Endometrial microvascular endothelial cells (primary cell): ENCODE measurements around the gene PEX5L. TPM values are rescaled to one million over a fixed set of nuclear protein-coding genes. Genes with fewer than 3 reads are reported as not detected.

ENCODE experiments used
- in situ Hi-C: cut with HindIII; loops from 2 replicates; pipeline ENCODE4 v1.10.0; 2017; ENCODE audit warnings: low sequenced_read_pairs, low pct_unique_long_range_greater_than_20kb; ENCODE audit errors: inconsistent ontology term
- total RNA-seq: library from RNA; depleted of rRNA; stranded (reverse); fragments of >200 nt; gene quantifications from one replicate; pipeline ENCODE4 v1.2.3, GENCODE V29; 2015; ENCODE audit errors: inconsistent ontology term

Gene PEX5L
- total RNA-seq, 1 donor from 2014 or later, result not detected

DNA sequence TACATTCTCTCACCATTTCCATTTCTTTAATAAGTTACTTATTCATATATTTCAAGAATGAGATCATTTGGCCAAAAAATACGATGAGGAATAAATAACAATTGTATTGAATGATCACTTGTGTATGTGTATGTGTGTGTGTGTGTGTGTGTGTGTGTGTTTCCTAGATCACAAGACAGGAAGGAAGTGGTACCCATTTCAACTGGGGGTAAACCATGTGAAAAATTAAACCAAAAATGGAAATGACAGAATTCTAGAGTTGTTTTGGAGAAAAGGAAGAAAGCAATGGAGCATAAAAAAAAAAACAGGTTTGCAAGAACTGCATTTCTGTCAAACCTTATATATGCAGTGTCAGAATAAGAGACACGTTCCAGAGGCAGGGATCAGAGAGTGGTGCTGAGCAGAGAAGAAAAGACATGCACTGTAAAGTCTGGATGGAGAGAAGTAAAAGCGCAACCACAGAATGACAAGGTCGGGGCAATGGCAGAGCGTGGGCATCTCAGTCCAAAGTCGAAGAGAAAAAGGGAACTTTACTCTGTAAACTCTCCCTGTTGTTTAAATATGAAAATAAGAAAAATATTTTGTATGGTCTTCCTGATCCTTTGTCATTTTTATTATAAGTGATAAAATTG, 75.5 kb downstream of the PEX5L start:
- in situ Hi-C loops, result no loop called here

DNA sequence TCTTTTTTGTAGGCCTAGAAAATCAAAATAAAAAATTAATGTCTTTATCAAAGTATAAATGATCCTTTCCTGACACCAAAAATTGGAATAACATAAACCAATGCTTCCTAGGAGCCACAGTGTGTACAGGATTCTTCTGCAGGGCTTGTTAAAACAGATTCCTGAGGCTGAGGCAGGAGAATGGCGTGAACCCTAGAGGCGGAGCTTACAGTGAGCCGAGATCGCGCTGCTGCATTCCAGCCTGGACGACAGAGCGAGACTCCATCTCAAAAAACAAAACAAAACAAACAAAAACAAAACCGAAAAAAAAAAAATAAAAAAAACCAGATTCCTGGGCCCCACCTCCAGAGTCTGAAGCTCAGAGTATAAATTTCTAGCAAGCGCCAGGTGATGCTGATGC, 78.0 kb downstream of the PEX5L start:
- in situ Hi-C loops, result no loop called here

- in situ Hi-C loops, result no loop called here
These were observed 78.6 kb downstream of the PEX5L start for GRCh38 chr3:179958143-179958542.

- in situ Hi-C loops, result no loop called here
These were observed 79.4 kb downstream of the PEX5L start for GRCh38 chr3:179957264-179957845.

- in situ Hi-C loops, result no loop called here
These were observed 80.3 kb downstream of the PEX5L start for GRCh38 chr3:179956416-179956830.

DNA sequence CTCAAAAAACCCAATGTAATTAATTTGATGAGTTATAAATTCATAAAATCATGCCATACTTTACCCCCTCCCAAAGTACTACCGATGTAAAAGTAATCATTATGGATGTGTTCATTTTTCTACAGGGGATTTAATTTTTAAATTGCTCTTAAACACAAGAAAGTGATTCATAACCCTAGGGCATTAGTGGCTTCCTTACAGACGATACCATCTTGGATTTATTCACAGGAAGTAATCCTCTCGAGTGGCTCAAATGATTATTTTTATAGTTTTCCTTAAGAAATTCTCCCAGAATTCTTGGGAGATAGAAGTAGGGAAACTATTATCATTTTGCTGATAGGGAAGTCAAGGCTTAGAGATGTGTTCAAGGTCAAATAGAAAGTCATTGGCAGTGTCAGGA, 80.9 kb downstream of the PEX5L start:
- in situ Hi-C loops, result no loop called here

- in situ Hi-C loops, result no loop called here
These were observed 81.5 kb downstream of the PEX5L start for GRCh38 chr3:179955286-179955685.

DNA sequence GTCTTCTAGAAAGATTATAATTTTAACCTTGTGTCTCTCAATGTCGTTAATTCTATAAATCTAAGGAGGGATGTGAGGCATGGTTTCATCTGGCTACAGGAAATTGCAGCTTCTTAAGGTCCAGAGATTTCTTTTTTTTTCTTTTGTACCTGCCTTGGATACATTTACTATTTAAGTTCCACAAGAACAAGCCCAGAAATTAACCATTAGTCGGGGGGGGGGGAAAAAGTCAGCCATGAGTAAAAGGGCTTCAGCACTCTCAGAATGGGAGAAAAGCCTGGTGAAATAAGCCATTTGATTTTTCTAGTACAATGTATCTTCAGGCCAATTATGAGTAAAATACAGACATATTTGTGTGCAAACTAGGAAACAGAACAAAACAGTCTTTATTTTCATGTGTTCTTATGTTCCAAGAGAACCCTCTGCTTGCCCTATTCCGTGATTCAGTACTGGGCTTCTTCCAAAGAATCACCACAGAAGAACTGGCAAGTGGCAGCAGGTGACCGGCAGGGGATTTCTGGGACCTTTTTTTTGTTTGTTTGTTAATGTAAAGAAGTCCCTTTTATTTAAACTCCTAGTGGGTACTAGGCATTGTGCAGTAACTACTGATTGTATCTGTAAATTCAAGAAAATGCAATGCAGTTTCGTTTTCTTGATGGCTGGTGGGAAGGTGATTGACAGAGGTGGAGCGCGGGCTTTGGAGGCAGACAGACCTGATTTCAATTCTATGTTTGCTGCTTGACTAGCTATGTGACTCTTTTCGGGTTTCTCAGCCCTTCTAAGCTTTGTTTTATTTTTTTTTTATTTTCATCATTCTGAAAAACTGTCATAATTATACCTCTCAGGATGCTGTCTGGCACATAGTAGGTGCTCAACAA, 82.5 kb downstream of the PEX5L start:
- in situ Hi-C loops, result no loop called here

DNA sequence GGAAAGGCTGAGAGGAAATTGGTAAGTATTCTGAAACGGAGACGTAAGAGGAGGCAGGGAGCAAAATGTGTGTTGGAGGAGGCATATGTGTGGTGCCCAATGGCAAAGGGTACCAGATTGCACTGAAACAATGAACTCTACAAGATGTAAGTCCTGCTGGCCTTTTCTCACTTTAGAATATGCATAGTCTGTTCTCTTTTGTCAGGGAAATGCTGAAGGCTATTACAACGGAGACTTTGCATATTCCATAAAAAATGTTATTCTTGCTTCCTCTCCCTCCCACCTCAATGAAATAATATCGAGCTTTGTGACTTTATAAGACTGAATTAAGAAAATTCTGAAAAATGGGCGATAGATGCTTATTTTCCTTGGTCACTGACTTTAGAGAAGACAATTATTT, 85.9 kb downstream of the PEX5L start:
- in situ Hi-C loops, result no loop called here

- in situ Hi-C loops, result no loop called here
These were observed 86.9 kb downstream of the PEX5L start for GRCh38 chr3:179949869-179950268.

DNA sequence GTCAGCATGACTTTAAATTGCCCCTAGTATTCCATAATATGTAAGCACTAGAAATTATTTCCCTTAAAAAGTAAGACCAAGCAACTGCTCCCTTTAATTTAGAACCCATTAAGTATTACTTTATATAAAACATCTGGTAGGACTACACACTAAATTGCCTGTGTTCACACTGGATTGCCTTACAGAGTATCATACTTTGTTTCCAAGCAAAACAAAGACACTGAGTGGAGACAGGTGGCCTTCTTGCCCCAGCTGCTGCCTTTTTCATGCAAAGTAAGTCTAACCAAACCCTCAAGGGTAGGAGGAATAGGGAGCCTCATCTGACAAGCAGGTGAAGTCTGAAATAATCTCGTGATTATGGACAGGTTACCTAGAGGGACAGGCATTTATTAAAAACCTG, 87.3 kb downstream of the PEX5L start:
- in situ Hi-C loops, result no loop called here

DNA sequence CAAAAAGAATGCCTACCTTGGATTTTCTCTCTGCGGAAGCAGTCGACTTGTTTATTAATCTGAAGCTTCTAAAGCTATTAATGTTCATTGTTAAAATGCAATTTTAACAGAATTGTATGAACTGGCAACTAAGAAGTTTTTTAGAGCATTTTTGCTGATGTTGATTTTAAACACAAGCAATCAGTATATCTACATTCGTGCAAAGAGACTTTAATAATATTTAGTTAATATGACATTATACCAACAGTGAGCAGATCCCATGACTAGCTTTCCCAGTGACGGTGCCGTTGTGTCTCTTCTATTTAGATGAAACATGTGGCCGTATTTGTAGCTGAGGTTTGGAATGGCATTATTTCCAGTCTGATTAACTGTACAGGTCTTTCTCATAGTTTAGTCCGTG, 88.0 kb downstream of the PEX5L start:
- in situ Hi-C loops, result no loop called here

DNA sequence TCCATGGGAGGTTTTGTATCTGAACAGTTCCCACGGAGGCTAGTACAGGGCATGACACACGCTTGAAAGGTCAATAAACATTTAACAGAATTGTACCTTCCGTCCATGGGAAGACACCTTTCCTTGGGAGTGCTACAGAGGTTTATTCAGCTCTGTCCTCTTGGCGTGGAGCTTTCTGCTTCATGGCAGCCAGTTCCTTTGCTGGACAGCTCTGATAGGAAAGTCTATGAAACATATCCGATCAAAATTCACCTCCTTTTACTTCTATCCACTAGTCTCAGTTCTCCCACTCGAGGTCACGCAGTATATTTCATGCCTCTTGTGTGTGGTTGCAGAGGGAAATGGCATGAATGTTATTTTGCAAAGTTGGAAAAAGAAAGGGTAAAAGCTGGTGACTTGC, 91.2 kb downstream of the PEX5L start:
- in situ Hi-C loops, result no loop called here

- in situ Hi-C loops, result no loop called here
These were observed 93.4 kb downstream of the PEX5L start for GRCh38 chr3:179943117-179943880.

- in situ Hi-C loops, result no loop called here
These were observed 94.1 kb downstream of the PEX5L start for GRCh38 chr3:179942553-179943075.

DNA sequence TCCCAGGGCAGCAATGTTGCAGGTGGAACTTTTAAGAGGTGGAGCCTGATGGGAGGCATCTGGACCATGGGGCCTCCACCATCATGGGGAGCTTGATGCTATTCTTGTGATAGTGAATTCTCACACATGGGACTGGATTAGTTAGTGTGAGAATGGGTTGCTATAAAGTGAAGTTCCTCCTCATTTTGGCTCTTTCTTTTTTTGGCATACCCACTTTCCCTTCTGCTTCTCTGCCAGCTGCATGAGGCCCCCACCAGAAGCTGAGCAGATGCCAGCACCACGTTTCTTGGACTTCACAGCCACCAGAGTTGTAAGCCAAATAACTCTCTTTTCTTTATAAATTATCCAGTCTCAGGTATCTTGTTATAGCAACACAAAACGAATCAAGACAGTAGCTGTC, 101.0 kb downstream of the PEX5L start:
- in situ Hi-C loops, result no loop called here

DNA sequence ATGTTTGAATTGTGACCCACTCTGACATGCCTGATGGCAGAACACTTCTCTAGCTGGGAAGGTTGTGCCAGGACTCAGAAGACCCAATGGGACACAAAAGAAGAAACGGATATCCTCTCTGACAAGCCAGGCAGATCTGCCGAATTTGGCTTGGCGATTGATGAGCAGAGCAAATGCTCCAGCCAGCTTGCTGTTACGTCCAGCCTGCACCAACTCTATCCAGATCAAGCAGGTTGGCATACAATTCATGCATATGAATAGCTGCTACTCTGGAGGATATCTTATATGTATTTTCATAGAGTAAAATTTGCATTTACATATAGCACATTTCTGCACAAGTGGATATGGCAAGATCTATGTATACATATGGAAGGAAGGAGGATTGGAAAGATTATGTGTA, 102.8 kb downstream of the PEX5L start:
- in situ Hi-C loops, result no loop called here

DNA sequence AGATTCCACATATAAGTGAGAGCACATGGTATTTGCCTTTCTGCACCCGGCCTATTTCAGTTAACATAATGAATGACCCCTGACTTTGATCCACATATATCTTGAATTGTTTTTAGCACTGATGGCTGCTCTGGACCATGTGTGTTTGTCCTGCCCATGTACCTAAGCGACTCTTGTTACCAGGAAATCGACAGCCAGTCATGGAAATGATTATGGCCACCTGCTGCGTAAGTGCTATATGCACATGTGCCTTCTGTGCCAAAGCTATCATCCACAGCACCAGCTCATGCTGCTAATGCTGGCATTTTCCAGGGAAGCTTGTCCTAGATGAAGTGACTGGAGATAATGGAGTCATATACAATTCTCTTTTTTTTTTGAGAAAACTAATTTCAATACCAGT, 103.7 kb downstream of the PEX5L start:
- in situ Hi-C loops, result no loop called here

DNA sequence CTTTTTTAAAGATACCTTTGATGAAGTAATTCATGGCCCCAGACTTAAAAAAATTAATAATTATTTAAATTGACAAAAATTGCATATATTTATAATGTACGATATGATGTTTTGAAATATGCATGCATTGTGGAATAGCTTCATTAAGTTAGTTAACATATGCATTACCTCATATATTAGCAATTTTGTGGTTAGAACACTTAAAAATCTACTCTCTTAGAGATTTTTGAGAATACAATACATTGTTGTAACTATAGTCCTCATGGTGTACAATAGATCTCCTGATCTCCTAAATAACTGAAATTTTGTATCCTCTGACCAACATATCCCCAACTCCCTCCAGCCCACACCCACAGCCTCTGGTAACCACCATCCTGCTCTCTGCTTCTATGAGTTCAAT, 104.1 kb downstream of the PEX5L start:
- in situ Hi-C loops, result no loop called here
